ENCODE results near the gene LNX1.

LNX1 gene

GRCh38 chr4:53487766-53488165 lies 103.5 kb downstream of the LNX1 start:
- no peaks in the 10 kb centered on the region for H3K27me3 ChIP-seq (replicated peaks)
- in situ Hi-C loops (cut with HindIII; ENCODE audit: low pct_ligation_motif_present, low sequenced_read_pairs): no loop called here
- TF ChIP-seq, protein P1, sequence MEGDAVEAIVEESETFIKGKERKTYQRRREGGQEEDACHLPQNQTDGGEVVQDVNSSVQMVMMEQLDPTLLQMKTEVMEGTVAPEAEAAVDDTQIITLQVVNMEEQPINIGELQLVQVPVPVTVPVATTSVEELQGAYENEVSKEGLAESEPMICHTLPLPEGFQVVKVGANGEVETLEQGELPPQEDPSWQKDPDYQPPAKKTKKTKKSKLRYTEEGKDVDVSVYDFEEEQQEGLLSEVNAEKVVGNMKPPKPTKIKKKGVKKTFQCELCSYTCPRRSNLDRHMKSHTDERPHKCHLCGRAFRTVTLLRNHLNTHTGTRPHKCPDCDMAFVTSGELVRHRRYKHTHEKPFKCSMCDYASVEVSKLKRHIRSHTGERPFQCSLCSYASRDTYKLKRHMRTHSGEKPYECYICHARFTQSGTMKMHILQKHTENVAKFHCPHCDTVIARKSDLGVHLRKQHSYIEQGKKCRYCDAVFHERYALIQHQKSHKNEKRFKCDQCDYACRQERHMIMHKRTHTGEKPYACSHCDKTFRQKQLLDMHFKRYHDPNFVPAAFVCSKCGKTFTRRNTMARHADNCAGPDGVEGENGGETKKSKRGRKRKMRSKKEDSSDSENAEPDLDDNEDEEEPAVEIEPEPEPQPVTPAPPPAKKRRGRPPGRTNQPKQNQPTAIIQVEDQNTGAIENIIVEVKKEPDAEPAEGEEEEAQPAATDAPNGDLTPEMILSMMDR (IDR thresholded peaks at IDR 0.05; ENCODE audit: low read depth, low read length, missing control alignments): no peak
- DNase-seq: no peak
- no peak overlapping the region for H3K27ac ChIP-seq
- H3K36me3 ChIP-seq (replicated peaks): no peaks in the 10 kb centered on the region
- H3K4me3 ChIP-seq (ENCODE audit: low read depth, low read length): no peak overlapping the region

GRCh38 chr4:53485658-53486040 lies 105.6 kb downstream of the LNX1 start:
- Histone ChIP-seq H3K4me3 (ENCODE audit: low read depth, low read length) (no peak overlapping the region), H3K36me3 (replicated peaks) (no peaks in the 10 kb centered on the region), H3K27ac (no peak overlapping the region), H3K27me3 (replicated peaks) (no peaks in the 10 kb centered on the region)
- no peak for DNase-seq
- TF ChIP-seq, protein P1 (IDR thresholded peaks at IDR 0.05; ENCODE audit: low read depth, low read length, missing control alignments): no peak
- in situ Hi-C loops (cut with HindIII; ENCODE audit: low pct_ligation_motif_present, low sequenced_read_pairs): no loop called here

- H3K36me3 ChIP-seq (replicated peaks): no peaks in the 10 kb centered on the region
- no peak overlapping the region for H3K4me3 ChIP-seq (ENCODE audit: low read depth, low read length)
- TF ChIP-seq, protein P1 (IDR thresholded peaks at IDR 0.05; ENCODE audit: low read depth, low read length, missing control alignments): no peak
- H3K27me3 ChIP-seq (replicated peaks): no peaks in the 10 kb centered on the region
- no peak overlapping the region for H3K27ac ChIP-seq
- in situ Hi-C loops (cut with HindIII; ENCODE audit: low pct_ligation_motif_present, low sequenced_read_pairs): no loop called here
- no peak for DNase-seq
These were observed 106.2 kb downstream of the LNX1 start for GRCh38 chr4:53484911-53485657.

DNA sequence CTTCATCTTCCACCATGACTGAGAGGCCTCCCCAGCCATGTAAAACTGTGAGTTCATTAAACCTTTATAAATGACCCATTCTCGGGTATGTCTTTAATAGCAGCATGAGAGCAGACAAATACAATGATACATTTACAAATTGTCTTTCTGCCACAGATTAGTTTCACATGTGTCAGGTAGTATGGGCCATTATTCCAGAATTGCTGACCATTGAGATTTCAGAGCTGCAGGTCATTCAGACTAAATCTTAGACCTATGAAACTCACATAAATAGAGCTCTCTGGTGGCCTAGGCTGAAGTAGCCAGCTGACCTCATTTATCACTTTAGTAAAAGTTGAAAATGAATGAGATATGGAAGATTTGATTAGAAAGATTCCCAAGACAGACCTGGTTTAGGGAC lies 108.0 kb downstream of the LNX1 start:
- no peak overlapping the region for H3K4me3 ChIP-seq (ENCODE audit: low read depth, low read length)
- TF ChIP-seq, protein P1 (IDR thresholded peaks at IDR 0.05; ENCODE audit: low read depth, low read length, missing control alignments): no peak
- in situ Hi-C loops (cut with HindIII; ENCODE audit: low pct_ligation_motif_present, low sequenced_read_pairs): no loop called here
- H3K27ac ChIP-seq: no peak overlapping the region
- no peak for DNase-seq
- H3K36me3 ChIP-seq (replicated peaks): no peaks in the 10 kb centered on the region
- H3K27me3 ChIP-seq (replicated peaks): no peaks in the 10 kb centered on the region

GRCh38 chr4:53481586-53481985 lies 109.7 kb downstream of the LNX1 start:
- TF ChIP-seq, protein P1 (IDR thresholded peaks at IDR 0.05; ENCODE audit: low read depth, low read length, missing control alignments): no peak
- no peak overlapping the region for H3K27ac ChIP-seq
- no peaks in the 10 kb centered on the region for H3K27me3 ChIP-seq (replicated peaks)
- in situ Hi-C loops (cut with HindIII; ENCODE audit: low pct_ligation_motif_present, low sequenced_read_pairs): no loop called here
- no peaks in the 10 kb centered on the region for H3K36me3 ChIP-seq (replicated peaks)
- no peak for DNase-seq
- H3K4me3 ChIP-seq (ENCODE audit: low read depth, low read length): no peak overlapping the region

GRCh38 chr4:53480909-53481308 lies 110.4 kb downstream of the LNX1 start:
- Histone ChIP-seq H3K27ac (no peak overlapping the region), H3K27me3 (replicated peaks) (no peaks in the 10 kb centered on the region), H3K36me3 (replicated peaks) (no peaks in the 10 kb centered on the region), H3K4me3 (ENCODE audit: low read depth, low read length) (no peak overlapping the region)
- no peak for DNase-seq
- in situ Hi-C loops (cut with HindIII; ENCODE audit: low pct_ligation_motif_present, low sequenced_read_pairs): no loop called here
- TF ChIP-seq, protein P1 (IDR thresholded peaks at IDR 0.05; ENCODE audit: low read depth, low read length, missing control alignments): no peak
